Smooth muscle cell (in vitro differentiated cells): ENCODE results near the gene SP2. TPM values are rescaled to one million over a fixed set of nuclear protein-coding genes. Genes with fewer than 3 reads are reported as not detected.

ENCODE experiments used
- DNase-seq: peaks from one replicate; lab custom pipeline; 2025; ENCODE audit not compliant: unreplicated experiment; lab: John Stamatoyannopoulos, UW
- H2AFZ ChIP-seq: fragments of 200-600 bp; sonication (generic); 2 replicates; pipeline ENCODE4 v1.6.0; 2016; ENCODE audit warnings: antibody characterized with exemption, low read depth, mild to moderate bottlenecking
- H3F3A ChIP-seq: fragments of 200-600 bp; sonication (generic); 2 replicates; pipeline ENCODE4 v1.6.0; 2017; ENCODE audit warnings: antibody characterized with exemption, low read depth
- H3K27ac ChIP-seq: fragments of 200-600 bp; sonication (generic); 2 replicates; pipeline ENCODE4 v1.5.1; 2016; ENCODE audit warnings: low read depth, mild to moderate bottlenecking
- H3K27me3 ChIP-seq: fragments of 200-600 bp; sonication (generic); 2 replicates; pipeline ENCODE4 v1.6.1; 2016; ENCODE audit warnings: low read depth, mild to moderate bottlenecking
- H3K36me3 ChIP-seq: fragments of 200-600 bp; sonication (generic); 2 replicates; pipeline ENCODE4 v1.5.1; 2016; ENCODE audit warnings: low read depth
- H3K4me1 ChIP-seq: fragments of 200-600 bp; sonication (generic); 2 replicates; pipeline ENCODE4 v1.5.1; 2016; ENCODE audit warnings: low read depth
- H3K4me2 ChIP-seq: fragments of 200-600 bp; sonication (generic); 2 replicates; pipeline ENCODE4 v1.6.0; 2016; ENCODE audit warnings: mild to moderate bottlenecking
- H3K4me3 ChIP-seq: fragments of 200-600 bp; sonication (generic); 2 replicates; pipeline ENCODE4 v1.5.1; 2016; ENCODE audit warnings: mild to moderate bottlenecking
- H3K79me2 ChIP-seq: fragments of 200-600 bp; sonication (generic); 2 replicates; pipeline ENCODE4 v1.6.0; 2016; ENCODE audit warnings: low read depth, mild to moderate bottlenecking
- H3K9ac ChIP-seq: fragments of 200-600 bp; sonication (generic); 2 replicates; pipeline ENCODE4 v1.6.0; 2016; ENCODE audit warnings: low read depth
- H3K9me3 ChIP-seq: fragments of 200-600 bp; sonication (generic); replicated peaks from 2 replicates; pipeline ENCODE4 v1.5.1; 2016; ENCODE audit warnings: low read depth
- H4K20me1 ChIP-seq: fragments of 200-600 bp; sonication (generic); 2 replicates; pipeline ENCODE4 v1.6.0; 2016; ENCODE audit warnings: low read depth
- CTCF ChIP-seq: fragments of 200-600 bp; sonication (generic); IDR thresholded peaks from 2 replicates; pipeline ENCODE4 v1.5.1; 2017; ENCODE audit warnings: borderline replicate concordance, mild to moderate bottlenecking, antibody characterized with exemption; ENCODE audit not compliant: insufficient read depth, poor library complexity, severe bottlenecking
- WGBS: methylation state at CpG from one replicate; pipeline ENCODE4 v1.1.7; 2016; ENCODE audit warnings: low lambda C conversion rate; 5-methylcytosine and 5-hydroxymethylcytosine counted together
- polyA plus RNA-seq: library from polyadenylated mRNA; unstranded; fragments of >200 nt; fragmentation: Nextera tagmentation; extraction: Ambion mirVana; gene quantifications from 2 replicates; pipeline ENCODE4 v1.2.1, GENCODE V29; 2016
- total RNA-seq: library from RNA; depleted of rRNA; stranded (reverse); fragments of >200 nt; gene quantifications from 2 replicates; pipeline ENCODE4 v1.2.3, GENCODE V29; 2014

The SP2 gene
- total and polyA plus RNA-seq, 2 experiments from 2014 or later = 2.4 to 9.0 TPM

GRCh38 chr17:47864791-47865216 is 31.2 kb upstream of the SP2 start:
- H3K9ac ChIP-seq = no peak overlapping the region
- H3K36me3 ChIP-seq = no peaks in the 10 kb centered on the region
- no peaks in the 10 kb centered on the region for H4K20me1 ChIP-seq
- DNase-seq = no peak
- no peak overlapping the region for H3K27ac ChIP-seq
- no peak for TF ChIP-seq CTCF
- WGBS = 79% methylated on average over 7 of the region's 7 CpGs
- H3K4me3 ChIP-seq = no peak overlapping the region
- peaks cover 1% of the 10 kb centered on the region for H3K4me1 ChIP-seq
- no peak overlapping the region for H3K4me2 ChIP-seq
- H3K79me2 ChIP-seq = no peaks in the 10 kb centered on the region
- no peak overlapping the region for H2AFZ ChIP-seq
- no peaks in the 10 kb centered on the region for H3K27me3 ChIP-seq
- H3F3A ChIP-seq = no peaks in the 10 kb centered on the region
- no peaks in the 10 kb centered on the region for H3K9me3 ChIP-seq

GRCh38 chr17:47866941-47867340 is 29.1 kb upstream of the SP2 start:
- peaks cover 6% of the 10 kb centered on the region for H3F3A ChIP-seq
- DNase-seq = no peak
- no peak overlapping the region for H3K27ac ChIP-seq
- H3K9ac ChIP-seq = no peak overlapping the region
- H2AFZ ChIP-seq = no peak overlapping the region
- H3K4me3 ChIP-seq = no peak overlapping the region
- H4K20me1 ChIP-seq = no peaks in the 10 kb centered on the region
- no peaks in the 10 kb centered on the region for H3K79me2 ChIP-seq
- no peaks in the 10 kb centered on the region for H3K36me3 ChIP-seq
- WGBS = 60% methylated on average over 20 of the region's 20 CpGs
- H3K9me3 ChIP-seq = no peaks in the 10 kb centered on the region
- H3K4me1 ChIP-seq = peaks cover 8% of the 10 kb centered on the region
- TF ChIP-seq CTCF = no peak
- no peak overlapping the region for H3K4me2 ChIP-seq
- no peaks in the 10 kb centered on the region for H3K27me3 ChIP-seq

DNA sequence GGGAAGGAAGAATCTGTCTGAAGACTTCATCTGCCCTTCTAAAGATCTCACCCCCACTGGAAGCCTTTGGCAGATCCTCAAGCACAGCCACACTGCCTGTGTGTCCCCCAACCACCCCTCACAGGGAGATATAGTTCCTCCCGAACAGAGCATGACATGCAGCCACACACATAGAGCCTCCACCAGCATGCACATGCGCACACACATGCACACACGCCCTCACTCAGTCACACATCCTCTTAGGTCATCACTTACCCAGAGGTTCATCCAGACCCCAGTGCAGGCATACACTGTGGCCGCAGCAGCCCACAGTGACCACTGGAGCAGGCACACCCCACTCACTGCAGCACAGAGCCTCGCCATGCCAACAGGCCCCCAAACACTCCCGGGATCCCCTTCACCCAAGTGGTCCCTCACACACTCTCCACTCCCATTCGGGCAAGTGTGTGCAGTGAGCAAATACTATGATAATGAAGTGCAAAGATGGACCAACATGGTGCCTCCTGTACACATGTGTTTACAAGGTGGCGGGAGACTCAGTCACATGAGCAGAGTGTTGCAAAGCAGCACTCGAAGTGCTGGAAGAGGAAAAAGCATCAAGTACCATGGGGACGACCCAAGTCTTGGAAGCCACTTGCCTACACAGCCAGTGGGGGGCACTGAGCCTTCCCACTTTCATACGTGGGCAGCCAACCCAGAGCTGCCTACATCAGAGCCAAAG is 28.1 kb upstream of the SP2 start:
- Histone ChIP-seq H3K27ac (no peak overlapping the region), H3K4me3 (no peak overlapping the region), H3K27me3 (no peaks in the 10 kb centered on the region), H3K36me3 (no peaks in the 10 kb centered on the region), H3K4me1 (peaks cover 18% of the 10 kb centered on the region), H3K4me2 (no peak overlapping the region), H3K9ac (no peak overlapping the region), H3F3A (peaks cover 6% of the 10 kb centered on the region), H2AFZ (no peak overlapping the region), H4K20me1 (no peaks in the 10 kb centered on the region), H3K9me3 (no peaks in the 10 kb centered on the region), H3K79me2 (no peaks in the 10 kb centered on the region)
- WGBS = 87% methylated on average over 11 of the region's 11 CpGs
- DNase-seq = no peak
- TF ChIP-seq CTCF = no peak

GRCh38 chr17:47869114-47869513 is 26.9 kb upstream of the SP2 start:
- WGBS = 35% methylated on average over 2 of the region's 2 CpGs
- no peak overlapping the region for H3K4me2 ChIP-seq
- no peaks in the 10 kb centered on the region for H3K36me3 ChIP-seq
- no peak for DNase-seq
- H3K9ac ChIP-seq = no peak overlapping the region
- H2AFZ ChIP-seq = no peak overlapping the region
- H3K4me3 ChIP-seq = no peak overlapping the region
- no peaks in the 10 kb centered on the region for H3K79me2 ChIP-seq
- peaks cover 6% of the 10 kb centered on the region for H3F3A ChIP-seq
- H3K27me3 ChIP-seq = no peaks in the 10 kb centered on the region
- no peak for TF ChIP-seq CTCF
- peaks cover 23% of the 10 kb centered on the region for H3K4me1 ChIP-seq
- H3K27ac ChIP-seq = no peak overlapping the region
- no peaks in the 10 kb centered on the region for H4K20me1 ChIP-seq
- H3K9me3 ChIP-seq = no peaks in the 10 kb centered on the region
